ENCODE results near the gene RPS8. TPM values are rescaled to one million over a fixed set of nuclear protein-coding genes. Genes with fewer than 3 reads are reported as not detected.

Gene RPS8
- total RNA-seq, 1 donor from 2014 or later, result 2,216 TPM

DNA sequence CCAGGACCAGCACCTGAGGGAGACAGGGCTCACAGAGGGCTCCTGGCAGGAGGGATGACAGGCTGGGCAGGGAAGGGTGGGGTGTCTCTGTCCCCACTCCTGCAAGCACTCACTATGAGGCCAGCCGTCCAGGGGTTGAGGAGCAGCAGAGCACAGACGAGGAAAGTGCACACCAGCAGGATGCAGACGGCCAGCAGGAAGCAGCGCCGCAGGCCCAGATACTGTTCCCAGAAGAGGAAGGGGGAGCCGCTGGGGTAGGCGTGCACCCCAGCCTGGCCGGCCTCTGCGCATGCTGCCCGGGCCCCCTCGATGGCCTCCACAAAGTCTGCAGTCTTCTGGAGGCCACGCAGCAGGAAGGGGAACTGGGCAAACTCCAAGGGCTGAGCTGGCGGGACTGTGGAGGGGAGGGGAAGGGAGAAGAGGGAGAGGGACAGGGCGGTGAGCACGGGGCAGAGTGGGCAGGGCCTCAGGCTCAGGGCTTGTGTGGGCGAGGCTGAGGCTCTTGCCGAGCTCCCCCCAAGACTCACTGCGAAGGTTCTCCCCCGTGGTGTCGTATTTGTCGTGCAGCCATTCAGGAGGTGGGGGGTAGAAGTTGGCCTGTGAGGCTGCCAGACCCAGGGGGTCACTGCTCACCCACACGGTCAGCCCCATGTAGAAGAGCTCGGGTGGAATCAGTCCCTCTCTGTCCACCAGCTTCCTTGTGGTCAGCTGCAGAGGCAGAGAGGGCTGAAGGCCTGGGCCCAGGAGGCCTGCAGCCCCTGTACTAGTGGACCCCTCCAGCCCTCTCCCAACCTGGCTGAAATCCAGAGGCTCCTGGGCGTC, 51.2 kb downstream of the RPS8 start:
- no peak for DNase-seq (ENCODE audit: low read depth, low spot score)
- peak overlapping the region; percentile 27 for H3K27ac Mint-ChIP-seq (ENCODE audit: unreplicated experiment)
- TF ChIP-seq, protein P1, sequence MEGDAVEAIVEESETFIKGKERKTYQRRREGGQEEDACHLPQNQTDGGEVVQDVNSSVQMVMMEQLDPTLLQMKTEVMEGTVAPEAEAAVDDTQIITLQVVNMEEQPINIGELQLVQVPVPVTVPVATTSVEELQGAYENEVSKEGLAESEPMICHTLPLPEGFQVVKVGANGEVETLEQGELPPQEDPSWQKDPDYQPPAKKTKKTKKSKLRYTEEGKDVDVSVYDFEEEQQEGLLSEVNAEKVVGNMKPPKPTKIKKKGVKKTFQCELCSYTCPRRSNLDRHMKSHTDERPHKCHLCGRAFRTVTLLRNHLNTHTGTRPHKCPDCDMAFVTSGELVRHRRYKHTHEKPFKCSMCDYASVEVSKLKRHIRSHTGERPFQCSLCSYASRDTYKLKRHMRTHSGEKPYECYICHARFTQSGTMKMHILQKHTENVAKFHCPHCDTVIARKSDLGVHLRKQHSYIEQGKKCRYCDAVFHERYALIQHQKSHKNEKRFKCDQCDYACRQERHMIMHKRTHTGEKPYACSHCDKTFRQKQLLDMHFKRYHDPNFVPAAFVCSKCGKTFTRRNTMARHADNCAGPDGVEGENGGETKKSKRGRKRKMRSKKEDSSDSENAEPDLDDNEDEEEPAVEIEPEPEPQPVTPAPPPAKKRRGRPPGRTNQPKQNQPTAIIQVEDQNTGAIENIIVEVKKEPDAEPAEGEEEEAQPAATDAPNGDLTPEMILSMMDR (conservative IDR thresholded peaks at IDR 0.05), result no peak
- H3K4me3 Mint-ChIP-seq, result no peak overlapping the region
- no peaks in the 10 kb centered on the region for H3K36me3 Mint-ChIP-seq (ENCODE audit: low read depth)
- no peaks in the 10 kb centered on the region for H3K9me3 Mint-ChIP-seq
- H3K4me1 Mint-ChIP-seq, result no peaks in the 10 kb centered on the region
- H3K27me3 Mint-ChIP-seq (ENCODE audit: low read depth), result no peaks in the 10 kb centered on the region

DNA sequence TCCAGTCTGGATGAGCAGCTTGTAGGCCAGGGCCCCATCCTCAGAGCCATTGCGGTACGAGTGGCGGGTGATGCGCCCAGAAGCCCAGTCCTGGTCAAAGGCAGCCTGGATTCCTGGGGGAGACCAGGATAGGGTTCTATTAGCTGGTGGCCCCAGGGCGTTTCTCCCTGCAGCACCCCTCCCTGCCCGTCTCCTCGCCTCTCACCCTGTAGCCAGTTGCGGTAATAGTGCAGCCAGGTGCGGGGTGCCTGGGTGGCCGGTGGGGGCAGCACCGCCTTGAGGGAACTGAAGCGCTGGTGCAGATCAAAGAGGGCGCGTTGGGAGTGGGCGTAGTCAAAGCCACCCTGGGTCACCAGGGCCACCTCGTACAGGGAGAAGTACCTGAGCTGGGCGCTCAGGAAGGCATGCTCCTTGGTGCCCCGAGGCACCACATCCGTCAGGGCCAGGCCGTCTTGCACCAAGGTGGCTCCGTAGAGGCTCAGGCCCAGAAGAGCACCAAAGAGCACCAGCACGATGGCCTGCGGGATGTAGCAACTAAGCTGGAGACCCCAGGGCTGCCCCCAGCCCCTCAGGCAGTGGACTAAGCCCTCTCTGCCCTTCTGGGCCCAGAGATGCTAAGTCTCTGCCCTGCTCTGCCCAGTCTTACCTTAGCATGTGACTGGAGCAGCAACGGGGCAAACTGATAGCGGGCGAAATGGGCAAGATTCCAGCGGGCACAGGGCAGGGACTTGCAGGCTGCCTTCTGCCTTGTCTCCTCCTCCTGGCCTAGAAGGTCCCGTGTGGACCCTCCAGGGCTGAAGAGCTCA, 52.1 kb downstream of the RPS8 start:
- DNase-seq (ENCODE audit: low read depth, low spot score), result no peak
- no peaks in the 10 kb centered on the region for H3K4me1 Mint-ChIP-seq
- TF ChIP-seq, protein P1 (conservative IDR thresholded peaks at IDR 0.05), result no peak
- no peaks in the 10 kb centered on the region for H3K36me3 Mint-ChIP-seq (ENCODE audit: low read depth)
- no peaks in the 10 kb centered on the region for H3K27me3 Mint-ChIP-seq (ENCODE audit: low read depth)
- H3K4me3 Mint-ChIP-seq, result no peak overlapping the region
- H3K27ac Mint-ChIP-seq (ENCODE audit: unreplicated experiment), result no peak overlapping the region
- no peaks in the 10 kb centered on the region for H3K9me3 Mint-ChIP-seq

DNA sequence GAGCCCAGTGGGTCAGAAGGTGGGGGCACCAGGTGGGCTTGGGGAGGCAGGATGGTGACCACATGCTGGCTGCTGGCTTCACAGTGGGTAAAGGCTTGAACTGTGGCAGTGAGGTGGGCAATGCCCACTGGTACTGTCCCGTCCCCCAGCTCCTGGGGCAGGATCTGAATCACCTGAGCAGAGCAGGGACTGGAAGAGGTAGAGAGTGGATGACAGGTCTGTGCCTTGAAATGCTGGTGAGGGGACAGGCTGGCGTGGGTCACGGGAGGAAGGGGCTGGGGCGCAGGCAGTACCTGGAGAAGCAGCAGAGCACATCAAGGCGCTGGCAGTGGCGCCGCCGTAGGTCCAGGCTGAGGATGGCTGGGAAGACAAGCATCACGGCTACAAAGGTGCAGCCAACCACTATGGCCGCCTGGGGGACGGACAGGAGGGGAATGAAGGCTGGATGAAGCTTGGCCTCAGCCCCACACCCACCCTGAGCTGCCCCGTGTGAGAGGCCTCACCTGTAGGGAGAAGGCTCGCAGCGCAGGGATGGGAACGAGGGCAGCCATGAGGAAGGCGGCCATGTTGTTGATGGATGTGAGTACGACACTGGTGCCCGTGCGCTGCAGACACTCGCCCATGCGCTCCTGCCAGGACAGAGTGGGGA, 52.8 kb downstream of the RPS8 start:
- DNase-seq (ENCODE audit: low read depth, low spot score), result no peak
- Mint-ChIP-seq H3K4me3 (no peak overlapping the region), H3K27ac (ENCODE audit: unreplicated experiment) (no peak overlapping the region), H3K27me3 (ENCODE audit: low read depth) (no peaks in the 10 kb centered on the region), H3K9me3 (no peaks in the 10 kb centered on the region), H3K4me1 (no peaks in the 10 kb centered on the region), H3K36me3 (ENCODE audit: low read depth) (no peaks in the 10 kb centered on the region)
- TF ChIP-seq, protein P1 (conservative IDR thresholded peaks at IDR 0.05), result no peak

Other genes with a start within 250 kb of the RPS8 start
- gene TMEM53, start 101.1 kb upstream of the RPS8 start, total RNA-seq, result 14.1 and 15.7 TPM in 2 replicates
- 5.6 and 5.9 TPM in 2 replicates for gene ARMH1, start 100.8 kb upstream of the RPS8 start, total RNA-seq
- gene RNU5D-1, start 44.4 kb upstream of the RPS8 start, total RNA-seq, result not detected in 2 replicates
- 88.7 and 92.7 TPM in 2 replicates for gene KIF2C, start 35.7 kb upstream of the RPS8 start, total RNA-seq
- gene BEST4, start 12.6 kb downstream of the RPS8 start, total RNA-seq, result 0.14 and 0.23 TPM in 2 replicates
- 15.3 and 15.7 TPM in 2 replicates for gene PLK3, start 24.8 kb downstream of the RPS8 start, total RNA-seq
- not detected in 2 replicates for gene DYNLT4, start 31.8 kb downstream of the RPS8 start, total RNA-seq
- 5.5 and 6.5 TPM in 2 replicates for gene BTBD19, start 33.0 kb downstream of the RPS8 start, total RNA-seq
- 1.4 and 2.0 TPM in 2 replicates for gene PTCH2, start 67.7 kb downstream of the RPS8 start, total RNA-seq
- 29.2 and 30.8 TPM in 2 replicates for gene EIF2B3, start 211.1 kb downstream of the RPS8 start, total RNA-seq
- gene HECTD3, start 235.8 kb downstream of the RPS8 start, total RNA-seq, result 26.8 and 29.3 TPM in 2 replicates
- 76.1 and 77.4 TPM in 2 replicates for gene UROD, start 236.7 kb downstream of the RPS8 start, total RNA-seq

All from neural crest cell (in vitro differentiated cells).